Endothelial cell of umbilical vein (primary cell): ENCODE data around the gene MALT1.

Experiments used
- CTCF ChIP-seq, 2 donors: IDR thresholded peaks; 1 replicate in 1 of 2; 2 replicates in 1 of 2; pipeline ENCODE4 v1.5.1; 2011; ENCODE audit warnings: low read length in 2 of 2, mild to moderate bottlenecking in 2 of 2, moderate library complexity in 2 of 2, control low read depth in 1 of 2, inconsistent platforms in 1 of 2, low read depth in 1 of 2; ENCODE audit not compliant: insufficient read depth in 1 of 2; ENCODE audit errors: extremely low read depth in 1 of 2
- POLR2A ChIP-seq: IDR thresholded peaks from 2 replicates; pipeline ENCODE4 v1.6.1; 2012; ENCODE audit warnings: low read depth, mild to moderate bottlenecking, control low read depth, low read length

GRCh38 chr18:58660915-58661314 lies 10.3 kb upstream of the MALT1 start:
- TF ChIP-seq POLR2A (no peak), CTCF (IDR thresholded peaks at IDR 0.05; ENCODE audit: extremely low read depth in 1 of 2, insufficient read depth in 1 of 2, low read depth in 1 of 2, low read length in 2 of 2) (no peak)
